Right cardiac atrium (tissue), 5 donors: ENCODE measurements around the gene FAM228A. TPM values are rescaled to one million over a fixed set of nuclear protein-coding genes. Genes with fewer than 3 reads are reported as not detected.

Source experiments
- ATAC-seq, 2 donors: fragments of 200-7000 bp; cut with Tn5 transposase; one replicate each; pipeline versions ENCODE4 v1.8.0 to v1.9.1; 2020; ENCODE audit warnings: moderate library complexity in 2 of 2, mild to moderate bottlenecking in 1 of 2
- DNase-seq, 3 donors: peaks; one replicate each; pipeline ENCODE4 v3.0.0-alpha.2; 2020
- H3K27ac ChIP-seq: one replicate; pipeline ENCODE4 v1.5.1; 2013; ENCODE audit warnings: mild to moderate bottlenecking, low read length, control low read depth, moderate library complexity
- H3K27me3 ChIP-seq: one replicate; pipeline ENCODE4 v1.6.1; 2013; ENCODE audit not compliant: control insufficient read depth, insufficient read depth
- H3K4me1 ChIP-seq: one replicate; pipeline ENCODE4 v1.6.1; 2013; ENCODE audit warnings: low read length; ENCODE audit not compliant: control insufficient read depth, insufficient read depth
- H3K4me3 ChIP-seq: one replicate; pipeline ENCODE4 v1.5.1; 2013; ENCODE audit warnings: low read length, control low read depth
- H3K9me3 ChIP-seq: one replicate; pipeline ENCODE4 v1.6.1; 2013; ENCODE audit warnings: low read length; ENCODE audit not compliant: control insufficient read depth
- WGBS: extraction: QIAGEN DNeasy Blood & Tissue Kit; methylation state at CpG from one replicate; pipeline ENCODE4 v1.1.7; 2013; 5-methylcytosine and 5-hydroxymethylcytosine counted together
- intact Hi-C, 4 donors: fragments of 100-400 bp; cut with DNase I; formaldehyde crosslinking; loops; one replicate each; pipeline versions ENCODE4 v1.11.0 to v1.14.0; 2022 to 2023
- polyA plus RNA-seq: library from polyadenylated mRNA; stranded (reverse); fragments of 200-250 nt; gene quantifications from one replicate; pipeline ENCODE4 v1.2.3, GENCODE V29; 2013
- total RNA-seq, 4 donors: library from RNA; stranded (reverse); fragmentation: NEBNext Ultra II Directional; extraction: Animal tissue kit (Norgen Biotek cat#: 25700); gene quantifications; one replicate each; pipeline ENCODE4 v1.2.1, GENCODE V29; 2021
- donor health status: healthy with polysubstance abuse.
- donor health status: DM: no; HTN: yes; CAD: no.
- donor health status: DM: no; HTN: no; CAD: no.
- donor health status: DM: no; HTN: yes; CAD: no; lungs with severe emphysema.
- donor health status: DM: yes; HTN: yes; CAD: no.

FAM228A gene
- total and polyA plus RNA-seq, 5 donors = 0.62 to 5.1 (median 1.6) TPM

- H3K4me3 ChIP-seq = no peak overlapping the region
- intact Hi-C loops = loop anchor here in 2 of 4 donors (5.0 kb wide), 1 partner anchor 157 kb away; no protein-coding TSS in a partner anchor
- ATAC-seq = no peak
- no peaks in the 10 kb centered on the region for H3K27me3 ChIP-seq
- DNase-seq = no peak
- no peaks in the 10 kb centered on the region for H3K4me1 ChIP-seq
- H3K9me3 ChIP-seq = no peaks in the 10 kb centered on the region
- 89% methylated on average over 9 of the region's 9 CpGs for WGBS
- no peak overlapping the region for H3K27ac ChIP-seq
Observed at GRCh38 chr2:24225499-24226242, 50.8 kb downstream of the FAM228A start.

GRCh38 chr2:24228470-24228869 is 53.6 kb downstream of the FAM228A start:
- no peaks in the 10 kb centered on the region for H3K27me3 ChIP-seq
- DNase-seq (no peak), ATAC-seq (no peak)
- H3K27ac ChIP-seq = no peak overlapping the region
- no peak overlapping the region for H3K4me3 ChIP-seq
- WGBS = 61% methylated on average over 1 of the region's 1 CpG
- no peaks in the 10 kb centered on the region for H3K9me3 ChIP-seq
- H3K4me1 ChIP-seq = no peaks in the 10 kb centered on the region
- intact Hi-C loops = loop anchor here in 2 of 4 donors (5.0 kb wide), 1 partner anchor 154 kb away; no protein-coding TSS in a partner anchor

GRCh38 chr2:24231461-24231881 is 56.6 kb downstream of the FAM228A start:
- no peaks in the 10 kb centered on the region for H3K9me3 ChIP-seq
- H3K27ac ChIP-seq = no peak overlapping the region
- no peak overlapping the region for H3K4me3 ChIP-seq
- WGBS = 76% methylated on average over 4 of the region's 4 CpGs
- intact Hi-C loops = no loop called here
- DNase-seq = no peak
- H3K4me1 ChIP-seq = no peaks in the 10 kb centered on the region
- H3K27me3 ChIP-seq = no peaks in the 10 kb centered on the region
- no peak for ATAC-seq

GRCh38 chr2:24233321-24233720 is 58.5 kb downstream of the FAM228A start:
- Histone ChIP-seq H3K9me3 (no peaks in the 10 kb centered on the region), H3K27ac (no peak overlapping the region), H3K4me3 (no peak overlapping the region), H3K4me1 (no peaks in the 10 kb centered on the region), H3K27me3 (no peaks in the 10 kb centered on the region)
- ATAC-seq (no peak), DNase-seq (no peak)
- WGBS = 96% methylated on average over 2 of the region's 2 CpGs
- intact Hi-C loops = no loop called here

DNA sequence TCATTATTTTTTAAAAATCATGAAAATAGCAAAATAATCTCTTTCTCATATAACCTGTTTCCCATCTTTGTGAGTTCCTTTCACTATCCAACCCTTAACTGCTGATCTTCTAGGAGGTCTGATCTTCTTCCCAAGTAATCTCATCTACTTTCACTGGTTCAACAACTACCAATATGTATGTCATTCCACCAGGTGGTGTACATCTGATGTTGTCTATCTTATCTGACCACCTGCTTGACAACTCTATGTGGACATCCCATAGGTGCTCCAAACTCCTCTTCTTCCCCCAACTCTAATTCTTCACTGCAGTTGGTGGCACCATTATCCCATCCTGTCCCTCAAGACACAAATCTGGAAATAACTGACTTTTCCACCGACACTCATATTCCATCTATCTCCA is 62.5 kb downstream of the FAM228A start:
- 100% methylated on average over 1 of the region's 1 CpG for WGBS

GRCh38 chr2:24238158-24238557 is 63.3 kb downstream of the FAM228A start:
- ATAC-seq (no peak), DNase-seq (no peak)
- no peaks in the 10 kb centered on the region for H3K9me3 ChIP-seq
- no peak overlapping the region for H3K4me3 ChIP-seq
- intact Hi-C loops = no loop called here
- no peaks in the 10 kb centered on the region for H3K4me1 ChIP-seq
- no peak overlapping the region for H3K27ac ChIP-seq
- no peaks in the 10 kb centered on the region for H3K27me3 ChIP-seq
- 93% methylated on average over 2 of the region's 2 CpGs for WGBS

More for the DNA sequence above, 62.5 kb downstream of the FAM228A start:
- ATAC-seq = no peak
- DNase-seq = no peak
- no peaks in the 10 kb centered on the region for H3K4me1 ChIP-seq
- intact Hi-C loops = no loop called here
- no peaks in the 10 kb centered on the region for H3K9me3 ChIP-seq
- H3K27ac ChIP-seq = no peak overlapping the region
- no peak overlapping the region for H3K4me3 ChIP-seq
- no peaks in the 10 kb centered on the region for H3K27me3 ChIP-seq

DNA sequence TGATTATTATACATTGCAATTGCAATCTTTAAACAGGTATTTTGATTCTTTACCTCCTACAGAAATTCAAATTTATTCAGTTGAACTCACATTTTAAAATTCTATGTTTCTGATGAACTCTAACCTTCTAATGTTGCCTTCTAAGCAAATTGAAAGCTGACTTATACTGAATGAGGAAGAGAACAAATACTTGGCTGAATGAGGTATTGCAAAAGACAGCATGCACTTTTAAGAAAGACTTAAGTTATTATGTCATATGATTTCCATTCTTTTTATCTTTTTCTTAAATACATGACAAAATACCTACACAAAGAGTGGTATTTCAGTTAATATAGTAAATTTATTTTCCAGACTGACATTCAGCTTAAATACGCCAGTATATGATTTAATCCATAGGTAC is 64.7 kb downstream of the FAM228A start:
- Histone ChIP-seq H3K4me1 (no peaks in the 10 kb centered on the region), H3K27ac (no peak overlapping the region), H3K9me3 (no peaks in the 10 kb centered on the region), H3K4me3 (no peak overlapping the region), H3K27me3 (no peaks in the 10 kb centered on the region)
- DNase-seq = no peak
- intact Hi-C loops = no loop called here
- 98% methylated on average over 1 of the region's 1 CpG for WGBS
- ATAC-seq = no peak

Other genes with a start within 250 kb of the FAM228A start
- gene ATAD2B, start 247.9 kb upstream of the FAM228A start, total RNA-seq = 10 to 100 TPM in 2 of 4 donors, 1 to 10 TPM in 2; 9.3 to 15.1 (median 10.3) TPM
- gene ATAD2B, start 247.9 kb upstream of the FAM228A start, polyA plus RNA-seq = 2.8 TPM
- gene UBXN2A, start 234.6 kb upstream of the FAM228A start, total RNA-seq = 10 to 100 TPM; 23.0 to 27.3 (median 25.0) TPM
- 14.7 TPM for gene UBXN2A, start 234.6 kb upstream of the FAM228A start, polyA plus RNA-seq
- gene MFSD2B, start 165.0 kb upstream of the FAM228A start, total RNA-seq = under 1 TPM in 2 of 4 donors, not detected in 2; 0.19 to 0.51 TPM
- 0.18 TPM for gene MFSD2B, start 165.0 kb upstream of the FAM228A start, polyA plus RNA-seq
- 1 to 10 TPM; 5.5 to 7.3 (median 6.2) TPM for gene WDCP, start 127.7 kb upstream of the FAM228A start, total RNA-seq
- gene WDCP, start 127.7 kb upstream of the FAM228A start, polyA plus RNA-seq = 2.1 TPM
- gene FKBP1B, start 125.3 kb upstream of the FAM228A start, total RNA-seq = 1 to 10 TPM; 2.7 to 5.1 (median 4.2) TPM
- 4.3 TPM for gene FKBP1B, start 125.3 kb upstream of the FAM228A start, polyA plus RNA-seq
- 10 to 100 TPM; 54.7 to 59.2 (median 58.3) TPM for gene SF3B6, start 98.7 kb upstream of the FAM228A start, total RNA-seq
- 101 TPM for gene SF3B6, start 98.7 kb upstream of the FAM228A start, polyA plus RNA-seq
- 1 to 10 TPM; 6.0 to 9.7 (median 7.3) TPM for gene TP53I3, start 90.2 kb upstream of the FAM228A start, total RNA-seq
- gene TP53I3, start 90.2 kb upstream of the FAM228A start, polyA plus RNA-seq = 13.1 TPM
- gene PFN4, start 51.7 kb upstream of the FAM228A start, total RNA-seq = 1 to 10 TPM in 2 of 4 donors, under 1 TPM in 1, not detected in 1; 0.83 to 1.7 (median 1.3) TPM
- gene PFN4, start 51.7 kb upstream of the FAM228A start, polyA plus RNA-seq = 2.8 TPM
- gene FAM228B, start 51.6 kb upstream of the FAM228A start, total RNA-seq = 10 to 100 TPM; 50.1 to 69.0 (median 58.9) TPM
- gene FAM228B, start 51.6 kb upstream of the FAM228A start, polyA plus RNA-seq = 37.9 TPM
- gene ITSN2, start 185.5 kb downstream of the FAM228A start, total RNA-seq = 10 to 100 TPM; 44.4 to 58.9 (median 54.8) TPM
- gene ITSN2, start 185.5 kb downstream of the FAM228A start, polyA plus RNA-seq = 22.8 TPM